Type B pancreatic cell (in vitro differentiated cells): Measurements from ENCODE around the gene ITIH1. TPM values are rescaled to one million over a fixed set of nuclear protein-coding genes. Genes with fewer than 3 reads are reported as not detected.
A peak's percentile ranks its signal among the peaks of the same experiment; 100 is the strongest.

ENCODE experiments used
- DNase-seq: peaks from one replicate; pipeline ENCODE4 v3.0.0; 2021; ENCODE audit warnings: mixed read lengths; ENCODE audit not compliant: unreplicated experiment; ENCODE audit errors: extremely low spot score
- H3K27ac Mint-ChIP-seq: 2 replicates; pipeline ENCODE4 v1.8.0; 2021; ENCODE audit warnings: mild to moderate bottlenecking, mixed read lengths
- H3K27me3 Mint-ChIP-seq: 2 replicates; pipeline ENCODE4 v1.8.0; 2021; ENCODE audit warnings: mixed read lengths
- H3K36me3 Mint-ChIP-seq: 2 replicates; pipeline ENCODE4 v1.8.0; 2021; ENCODE audit warnings: mixed read lengths
- H3K4me1 Mint-ChIP-seq: one replicate; pipeline ENCODE4 v1.8.0; 2021; ENCODE audit warnings: mixed read lengths; ENCODE audit not compliant: unreplicated experiment
- H3K4me3 Mint-ChIP-seq: 2 replicates; pipeline ENCODE4 v1.8.0; 2021; ENCODE audit warnings: mild to moderate bottlenecking, mixed read lengths
- H3K9me3 Mint-ChIP-seq: 2 replicates; pipeline ENCODE4 v1.8.0; 2021; ENCODE audit warnings: mixed read lengths
- CTCF ChIP-seq: fragments of 200-600 bp; sonication (generic); conservative IDR thresholded peaks from 2 replicates; pipeline ENCODE4 v1.5.0; 2021; ENCODE audit warnings: antibody characterized with exemption, mild to moderate bottlenecking
- total RNA-seq: library from RNA; stranded (reverse); gene quantifications from 2 replicates; pipeline ENCODE4 v1.2.1, GENCODE V29; 2021; ENCODE audit warnings: low replicate concordance

The ITIH1 gene
- total RNA-seq, 1 donor from 2014 or later: 8.0 TPM

DNA sequence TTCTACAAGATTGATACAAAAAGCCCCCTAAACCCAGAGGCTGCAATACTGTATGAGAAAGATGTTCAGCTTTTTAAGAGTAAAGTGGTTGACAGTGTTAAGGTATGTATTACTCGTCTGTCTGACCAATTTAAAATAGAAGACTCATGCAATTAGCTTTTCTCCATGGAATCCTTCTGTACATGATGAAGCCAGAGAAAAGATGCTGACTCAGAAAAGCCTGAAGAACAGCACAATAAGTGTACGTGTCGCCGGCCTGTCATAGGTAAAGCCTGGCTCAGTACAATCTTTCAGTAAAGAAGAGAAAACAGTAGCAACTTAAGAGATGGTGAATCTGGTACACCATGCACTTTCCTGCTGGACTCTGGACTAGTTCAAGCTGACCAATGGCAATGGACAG, 23.0 kb upstream of the ITIH1 start:
- Mint-ChIP-seq H3K27me3 (no peaks in the 10 kb centered on the region), H3K4me1 (no peaks in the 10 kb centered on the region), H3K4me3 (no peak overlapping the region), H3K36me3 (peaks cover 46% of the 10 kb centered on the region), H3K9me3 (no peaks in the 10 kb centered on the region), H3K27ac (no peak overlapping the region)
- no peak for TF ChIP-seq CTCF
- no peak for DNase-seq

- H3K36me3 Mint-ChIP-seq: peaks cover 43% of the 10 kb centered on the region
- no peak overlapping the region for H3K4me3 Mint-ChIP-seq
- no peaks in the 10 kb centered on the region for H3K4me1 Mint-ChIP-seq
- no peak for DNase-seq
- H3K27ac Mint-ChIP-seq: no peak overlapping the region
- no peaks in the 10 kb centered on the region for H3K27me3 Mint-ChIP-seq
- no peaks in the 10 kb centered on the region for H3K9me3 Mint-ChIP-seq
- no peak for TF ChIP-seq CTCF
Observed at GRCh38 chr3:52756141-52756540, 21.3 kb upstream of the ITIH1 start.

DNA sequence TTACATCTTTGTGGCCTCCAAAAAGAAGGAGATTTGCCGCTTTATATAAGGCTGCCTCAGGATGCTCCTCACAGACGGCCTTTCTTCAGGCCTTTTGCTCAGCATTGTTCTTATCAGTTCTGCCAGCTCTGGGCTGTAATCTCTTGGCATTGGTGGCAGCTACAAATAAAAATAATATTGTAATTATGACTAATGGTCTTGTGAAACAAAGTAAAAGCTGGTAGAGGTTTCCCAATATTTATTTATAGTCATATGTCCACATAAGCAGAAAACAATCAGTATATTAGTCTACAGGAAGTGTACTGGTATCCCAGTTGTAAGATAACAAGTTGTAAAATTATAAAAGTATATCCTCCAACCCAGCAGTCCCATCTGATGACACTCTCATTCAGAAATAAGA, 13.9 kb upstream of the ITIH1 start:
- no peak for DNase-seq
- Mint-ChIP-seq H3K9me3 (no peaks in the 10 kb centered on the region), H3K4me1 (no peaks in the 10 kb centered on the region), H3K4me3 (no peak overlapping the region), H3K36me3 (peaks cover 37% of the 10 kb centered on the region), H3K27ac (no peak overlapping the region), H3K27me3 (no peaks in the 10 kb centered on the region)
- no peak for TF ChIP-seq CTCF

GRCh38 chr3:52769786-52770455, 7.5 kb upstream of the ITIH1 start:
- Mint-ChIP-seq H3K36me3 (peaks cover 13% of the 10 kb centered on the region), H3K4me3 (peak overlapping the region; percentile 97), H3K9me3 (no peaks in the 10 kb centered on the region), H3K27me3 (no peaks in the 10 kb centered on the region), H3K4me1 (peaks cover 16% of the 10 kb centered on the region), H3K27ac (peak overlapping the region; percentile 97)
- TF ChIP-seq CTCF: no peak
- no peak for DNase-seq

- H3K4me3 Mint-ChIP-seq: peak within 1 kb of the TSS; percentile 97
Observed at GRCh38 chr3:52770496-52771333, 6.7 kb upstream of the ITIH1 start, which contains the start of gene NEK4. Gene NEK4, minus strand, starts transcription at chr3:52770940. Its CDS starts 194 bp downstream, at chr3:52770746.

More at GRCh38 chr3:52770496-52771333, 6.7 kb upstream of the ITIH1 start, which contains the start of gene NEK4:
- Mint-ChIP-seq H3K4me1 (peaks cover 16% of the 10 kb centered on the region), H3K27ac (peak within 1 kb of the TSS; percentile 97), H3K36me3 (peaks cover 8% of the 10 kb centered on the region), H3K27me3 (no peaks in the 10 kb centered on the region), H3K9me3 (no peaks in the 10 kb centered on the region)
- peak; percentile 10 for TF ChIP-seq CTCF
- peak; percentile 94 for DNase-seq
